RWPE1 (cell line): ENCODE results near the gene AP4E1.

Experiments
- CTCF ChIA-PET: fragments of 350-600 bp; sonication (Branson Sonifier 250); formaldehyde crosslinking; extraction: SDS; loops from one replicate; lab custom pipeline; 2021; lab: Yijun Ruan, JAX
- POLR2A ChIA-PET: fragments of 400-600 bp; formaldehyde crosslinking; extraction: SDS; loops from one replicate; lab custom pipeline; 2020; ENCODE audit warnings: antibody characterized with exemption; ENCODE audit not compliant: low non-redundant PET; lab: Yijun Ruan, JAX
- DNase-seq: peaks from one replicate; pipeline ENCODE4 v3.0.0; 2012; ENCODE audit warnings: low spot score
- H3K27ac ChIP-seq: fragments of 450-650 bp; 2 replicates; pipeline ENCODE4 v1.5.1; 2017
- TF ChIP-seq, protein P1 (sequence below): fragments of 450-650 bp; conservative IDR thresholded peaks from 2 replicates; pipeline ENCODE4 v1.5.1; 2017; ENCODE audit warnings: low read depth, mild to moderate bottlenecking

AP4E1 gene

DNA sequence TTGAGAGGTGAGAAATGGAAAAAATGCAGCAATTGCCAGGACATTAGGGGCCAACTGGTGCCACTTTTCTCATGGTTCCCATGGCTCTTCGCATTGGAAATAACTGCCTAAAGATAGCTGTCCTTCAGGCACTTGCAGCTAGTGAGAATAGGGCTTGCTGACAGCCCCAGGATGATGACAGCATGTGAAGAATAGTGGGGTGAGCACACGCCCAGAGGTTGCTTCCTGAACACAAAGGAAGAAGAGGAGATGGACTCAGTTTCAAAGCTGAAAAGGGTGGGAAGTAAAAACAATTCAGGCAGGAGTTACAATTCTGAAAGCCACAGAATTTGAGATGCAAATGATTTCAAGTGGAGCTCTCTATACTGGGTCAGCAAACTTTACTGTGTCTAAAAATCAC, 140.6 kb downstream of the AP4E1 start:
- H3K27ac ChIP-seq = no peak overlapping the region
- TF ChIP-seq, protein P1, sequence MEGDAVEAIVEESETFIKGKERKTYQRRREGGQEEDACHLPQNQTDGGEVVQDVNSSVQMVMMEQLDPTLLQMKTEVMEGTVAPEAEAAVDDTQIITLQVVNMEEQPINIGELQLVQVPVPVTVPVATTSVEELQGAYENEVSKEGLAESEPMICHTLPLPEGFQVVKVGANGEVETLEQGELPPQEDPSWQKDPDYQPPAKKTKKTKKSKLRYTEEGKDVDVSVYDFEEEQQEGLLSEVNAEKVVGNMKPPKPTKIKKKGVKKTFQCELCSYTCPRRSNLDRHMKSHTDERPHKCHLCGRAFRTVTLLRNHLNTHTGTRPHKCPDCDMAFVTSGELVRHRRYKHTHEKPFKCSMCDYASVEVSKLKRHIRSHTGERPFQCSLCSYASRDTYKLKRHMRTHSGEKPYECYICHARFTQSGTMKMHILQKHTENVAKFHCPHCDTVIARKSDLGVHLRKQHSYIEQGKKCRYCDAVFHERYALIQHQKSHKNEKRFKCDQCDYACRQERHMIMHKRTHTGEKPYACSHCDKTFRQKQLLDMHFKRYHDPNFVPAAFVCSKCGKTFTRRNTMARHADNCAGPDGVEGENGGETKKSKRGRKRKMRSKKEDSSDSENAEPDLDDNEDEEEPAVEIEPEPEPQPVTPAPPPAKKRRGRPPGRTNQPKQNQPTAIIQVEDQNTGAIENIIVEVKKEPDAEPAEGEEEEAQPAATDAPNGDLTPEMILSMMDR = no peak
- ChIA-PET CTCF (no interaction called here), POLR2A (no interaction called here)
- DNase-seq = no peak

DNA sequence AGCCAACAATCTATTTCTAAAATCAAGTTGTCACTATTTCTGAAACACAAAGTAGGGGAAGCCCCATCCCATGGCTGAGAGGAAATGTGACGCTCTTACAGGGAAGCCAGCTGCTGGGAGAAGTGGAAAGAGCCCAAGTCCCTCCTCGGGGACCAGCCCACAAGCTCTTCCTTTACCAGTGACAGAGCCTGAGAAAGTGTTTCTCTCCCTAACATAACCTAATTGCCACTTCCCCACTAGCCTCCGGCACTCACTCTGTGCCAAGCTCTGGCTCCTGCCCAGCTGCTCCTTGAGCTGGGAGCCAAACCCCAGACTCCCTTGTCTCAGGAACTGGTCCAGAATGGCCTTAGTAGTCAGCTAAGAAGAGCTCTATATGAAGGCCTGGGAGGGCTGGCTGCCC, 143.3 kb downstream of the AP4E1 start:
- TF ChIP-seq, protein P1 = no peak
- ChIA-PET CTCF (no interaction called here), POLR2A (no interaction called here)
- H3K27ac ChIP-seq = peak overlapping the region; percentile 20
- no peak for DNase-seq

DNA sequence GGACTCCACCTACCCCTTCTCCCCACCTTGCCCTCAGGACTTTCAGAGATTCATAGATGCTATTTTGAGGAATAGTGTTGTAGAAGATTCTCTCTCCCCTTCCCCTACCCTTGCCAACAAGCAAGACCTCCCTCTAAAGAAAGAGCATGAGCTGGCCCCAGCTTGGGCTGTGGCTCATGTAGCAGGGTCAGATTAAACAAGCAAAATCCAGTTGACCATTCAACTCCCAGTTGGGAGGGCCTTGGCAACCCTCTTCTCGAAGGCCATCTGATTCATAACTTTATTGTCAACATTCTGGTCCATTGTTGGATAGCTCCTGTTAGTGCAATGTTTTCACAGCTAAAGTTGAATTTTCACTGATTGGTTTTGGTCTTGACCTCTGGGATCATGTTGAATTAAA, 145.1 kb downstream of the AP4E1 start:
- CTCF ChIA-PET = no interaction called here
- POLR2A ChIA-PET = no interaction called here

DNA sequence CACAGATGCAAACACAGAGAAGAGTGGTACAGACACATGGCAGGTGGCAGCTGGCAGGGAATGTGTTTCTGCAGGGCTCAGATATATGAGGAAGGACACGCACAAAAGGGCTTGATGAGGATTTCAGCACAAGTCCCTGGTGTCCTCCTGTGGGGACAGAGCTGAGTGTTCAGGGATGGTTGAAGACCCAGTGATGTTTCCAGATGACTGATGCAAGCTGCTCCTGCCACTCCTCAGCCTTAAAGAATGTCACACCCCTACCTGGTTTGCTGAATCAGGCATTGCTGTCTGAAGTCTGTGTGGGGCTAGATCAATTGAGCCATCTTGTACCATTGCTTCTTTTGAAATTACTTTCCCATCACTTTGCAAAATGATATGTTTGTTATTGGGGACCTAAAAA, 146.1 kb downstream of the AP4E1 start:
- no peak for DNase-seq
- CTCF ChIA-PET = no interaction called here
- POLR2A ChIA-PET = no interaction called here
- no peak overlapping the region for H3K27ac ChIP-seq
- TF ChIP-seq, protein P1 = no peak

More for the DNA sequence above, 145.1 kb downstream of the AP4E1 start:
- DNase-seq = no peak
- TF ChIP-seq, protein P1 = no peak
- no peak overlapping the region for H3K27ac ChIP-seq
